HG02759 (cell line): Measurements from ENCODE around the gene FOCAD.

Source experiments
- ATAC-seq: cut with Tn5 transposase; IDR thresholded peaks from one replicate; pipeline ENCODE4 v1.9.1; 2021; ENCODE audit warnings: mild to moderate bottlenecking, moderate library complexity; ENCODE audit not compliant: unreplicated experiment

Gene FOCAD

GRCh38 chr9:20788526-20789451 is 104.7 kb downstream of the FOCAD start:
- no peak for ATAC-seq

- no peak for ATAC-seq
Observed at GRCh38 chr9:20790721-20791120, 106.7 kb downstream of the FOCAD start.

DNA sequence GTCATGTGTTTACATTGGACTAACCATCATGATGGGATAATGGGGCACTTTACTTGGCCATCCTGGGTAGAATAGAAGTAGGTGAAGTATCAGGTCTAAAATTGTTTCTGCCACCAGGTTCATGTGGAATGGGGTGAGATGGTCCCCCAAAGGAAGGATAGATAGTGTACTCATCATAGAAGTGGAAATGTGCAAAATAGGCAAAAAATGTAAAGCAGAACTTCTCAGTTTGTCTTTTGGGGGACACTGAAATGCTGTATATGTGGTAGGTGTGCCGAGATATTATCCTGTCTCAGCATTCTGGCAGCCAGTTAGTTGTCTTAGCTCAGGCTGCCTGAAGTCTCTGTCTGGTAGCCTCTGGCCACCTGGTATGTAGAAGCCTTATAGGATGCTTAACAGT is 107.6 kb downstream of the FOCAD start:
- no peak for ATAC-seq

- no peak for ATAC-seq
Observed at GRCh38 chr9:20804489-20805250, 120.6 kb downstream of the FOCAD start.

DNA sequence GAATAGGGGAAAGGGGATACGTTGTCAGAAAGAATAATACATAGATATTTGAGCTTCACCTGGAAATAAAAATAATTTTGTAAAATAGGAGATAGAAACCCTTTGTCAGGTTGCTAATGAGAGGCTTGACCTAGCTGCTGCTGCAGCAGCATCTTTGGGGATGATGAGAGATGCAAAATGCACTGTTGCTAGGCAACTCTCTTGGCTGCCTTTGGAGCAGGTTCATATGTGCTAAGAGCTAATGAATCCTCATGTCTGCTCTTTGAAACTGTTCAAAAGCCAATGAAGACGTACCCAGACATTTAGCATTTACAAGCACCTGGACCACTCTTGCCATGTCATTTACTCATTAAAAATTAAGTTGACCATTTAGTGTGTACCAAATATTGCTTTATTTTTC is 121.7 kb downstream of the FOCAD start:
- ATAC-seq = no peak

GRCh38 chr9:20808002-20808401 is 123.9 kb downstream of the FOCAD start:
- no peak for ATAC-seq

GRCh38 chr9:20811872-20812271 is 127.8 kb downstream of the FOCAD start:
- ATAC-seq = no peak

- no peak for ATAC-seq
Observed at GRCh38 chr9:20815923-20816703, 132.1 kb downstream of the FOCAD start.

GRCh38 chr9:20823051-20823450 is 139.0 kb downstream of the FOCAD start:
- no peak for ATAC-seq

DNA sequence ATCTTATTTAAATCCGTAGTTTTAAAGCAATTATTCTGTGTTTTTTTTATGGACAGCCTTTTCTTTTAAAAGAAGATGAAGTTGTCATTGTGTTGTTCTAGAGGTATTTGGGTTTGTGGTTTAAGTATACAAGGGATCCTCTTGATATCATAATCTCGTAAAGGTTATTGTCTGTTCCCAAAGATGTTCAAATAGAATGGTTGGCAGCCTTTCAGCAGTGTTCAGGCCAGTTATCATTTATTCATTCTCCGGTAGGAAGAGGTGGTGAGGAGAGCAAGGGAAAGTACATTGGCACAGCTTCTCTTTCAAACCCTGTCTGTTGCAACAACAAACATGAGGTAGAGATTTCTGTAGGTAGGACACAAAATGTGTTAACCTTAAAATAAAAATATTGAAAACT is 147.0 kb downstream of the FOCAD start:
- no peak for ATAC-seq

DNA sequence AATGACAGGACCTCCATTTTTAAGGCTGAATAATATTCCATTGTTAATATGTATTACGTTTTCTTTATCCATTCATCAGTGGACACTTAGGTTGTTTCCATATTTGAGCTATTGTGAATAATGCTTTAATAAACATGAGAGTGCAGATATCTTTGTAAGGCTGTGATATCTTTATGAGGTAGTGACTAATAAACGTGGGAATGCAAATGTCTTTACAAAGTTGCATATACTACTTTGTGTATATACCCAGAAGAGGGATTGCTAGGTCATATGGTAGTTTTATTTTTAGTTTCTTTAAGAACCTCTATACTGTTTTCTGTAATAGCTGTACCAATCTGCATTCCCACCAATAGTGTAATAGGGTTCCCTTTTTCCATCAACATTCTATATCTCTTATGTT is 148.7 kb downstream of the FOCAD start:
- no peak for ATAC-seq

- ATAC-seq = no peak
Observed at GRCh38 chr9:20835377-20836286, 151.6 kb downstream of the FOCAD start.

- no peak for ATAC-seq
Observed at GRCh38 chr9:20837166-20837565, 153.1 kb downstream of the FOCAD start.

- ATAC-seq = no peak
Observed at GRCh38 chr9:20838218-20838617, 154.2 kb downstream of the FOCAD start.

DNA sequence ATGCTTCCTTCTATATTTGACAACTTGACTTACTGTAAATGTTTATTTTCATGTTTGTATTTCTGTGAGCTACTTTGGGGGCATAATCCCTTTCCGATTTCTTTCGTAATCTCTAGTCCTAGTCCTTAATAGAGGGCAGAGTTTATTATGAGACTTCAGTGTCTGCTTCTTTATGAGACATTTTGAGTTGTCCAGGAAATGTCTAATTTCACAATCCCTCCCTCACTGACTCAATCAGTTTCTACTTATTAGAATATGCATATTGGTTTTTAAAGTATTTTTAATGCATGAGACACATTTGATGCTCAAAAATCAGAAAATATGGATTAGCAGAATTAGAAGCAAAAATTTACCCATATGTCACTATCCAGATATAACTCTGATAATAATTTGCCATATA is 160.9 kb downstream of the FOCAD start:
- no peak for ATAC-seq

- ATAC-seq = no peak
Observed at GRCh38 chr9:20848490-20848889, 164.4 kb downstream of the FOCAD start.

DNA sequence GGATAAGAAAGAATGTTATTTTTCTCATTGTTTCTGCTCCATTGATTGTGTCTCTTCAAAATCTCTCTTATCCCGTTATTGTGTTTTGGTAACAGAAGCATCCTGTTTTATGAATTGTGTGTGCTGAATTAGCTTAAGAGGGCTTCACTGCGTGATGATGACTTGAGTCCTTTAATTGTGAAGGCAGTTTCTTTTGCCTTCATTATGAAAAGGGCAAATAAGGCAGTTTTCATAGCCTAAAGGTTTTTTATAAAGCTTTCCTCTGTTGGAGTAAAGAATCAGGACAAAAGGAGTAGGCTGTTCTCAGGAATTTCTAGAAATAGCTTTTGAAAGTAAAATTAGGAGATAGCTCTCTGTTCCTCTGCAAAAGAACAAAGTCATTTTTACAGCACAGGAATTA is 169.8 kb downstream of the FOCAD start:
- no peak for ATAC-seq

DNA sequence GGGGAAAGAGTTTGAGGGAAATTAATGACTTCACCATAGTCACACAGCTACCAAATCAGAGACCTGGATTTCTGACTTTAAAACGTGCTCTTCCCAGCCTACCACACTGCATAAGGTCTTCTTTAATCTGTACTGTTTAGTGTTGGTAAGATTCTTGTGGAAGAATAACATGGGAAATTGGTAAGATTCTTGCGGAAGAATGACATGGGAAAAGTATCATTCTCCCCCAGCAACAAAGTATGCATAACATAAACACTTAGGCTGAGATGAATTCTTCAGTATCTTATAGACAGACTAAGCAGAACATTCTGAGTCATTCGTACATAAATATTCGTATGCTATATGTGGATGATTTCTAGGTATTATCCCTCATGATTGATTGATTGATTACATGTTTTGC is 170.4 kb downstream of the FOCAD start:
- ATAC-seq = no peak

DNA sequence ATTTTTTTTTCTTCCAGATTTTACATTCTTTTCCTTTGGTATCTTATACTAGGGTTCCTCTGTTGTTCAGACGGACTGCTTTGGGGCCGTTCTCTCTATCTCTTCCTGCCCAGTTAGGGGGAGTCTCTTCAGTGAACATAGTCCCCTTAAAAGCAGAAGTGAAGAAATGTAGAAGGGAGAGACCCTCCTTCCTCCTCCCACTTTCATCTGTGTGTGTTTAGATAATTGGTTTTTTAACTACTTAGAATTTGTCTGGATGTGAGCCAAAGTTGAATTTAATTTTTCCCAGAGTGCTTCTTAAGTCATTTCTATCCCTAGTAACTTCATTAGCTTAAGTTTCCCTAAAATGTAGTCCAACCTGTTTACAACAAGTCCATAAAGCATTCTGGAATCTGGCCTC is 179.9 kb downstream of the FOCAD start:
- ATAC-seq = no peak

GRCh38 chr9:20865347-20865746 is 181.3 kb downstream of the FOCAD start:
- no peak for ATAC-seq
